Measurements from ENCODE around the gene EPHB2.
A peak's percentile ranks its signal among the peaks of the same experiment; 100 is the strongest.
"Not testable (repeated sequence)": the region's sequence is repeated elsewhere in the genome, so short reads cannot be mapped to it uniquely, and the experiment has no call there.

The EPHB2 gene

GRCh38 chr1:22920734-22921451 lies 210.3 kb downstream of the EPHB2 start:
- no peak for DNase-seq

DNA sequence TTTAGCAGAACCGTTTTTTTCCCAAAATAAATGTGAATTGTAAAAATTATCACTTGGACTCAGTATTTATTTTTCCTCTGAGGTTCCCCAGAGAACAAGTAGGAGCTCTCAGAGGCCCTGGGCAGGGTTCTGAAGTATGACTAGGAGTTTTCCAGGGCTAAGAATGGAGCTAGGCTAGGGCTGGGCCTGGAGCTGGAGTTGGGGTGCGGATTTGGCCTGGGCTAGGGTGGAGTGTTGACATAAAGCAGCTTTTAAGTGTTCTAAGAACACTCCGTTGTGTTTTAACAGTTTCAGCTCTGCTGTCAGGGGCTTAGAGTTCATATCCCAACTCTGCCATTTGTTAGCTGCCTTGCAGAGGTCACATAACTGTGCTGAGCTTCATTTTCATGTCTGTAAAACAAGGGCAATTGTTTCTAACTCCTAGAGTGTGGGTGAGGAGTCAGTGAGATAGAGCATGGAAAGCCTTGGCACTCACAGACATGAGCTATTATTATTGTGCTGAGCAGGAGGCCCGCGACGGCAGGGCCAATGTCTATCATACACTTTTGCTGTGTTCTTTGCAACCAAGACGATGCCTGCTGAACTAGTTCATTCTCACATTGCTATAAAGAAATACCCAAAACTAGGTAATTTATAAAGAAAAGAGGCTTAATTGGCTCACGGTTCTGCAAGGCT lies 210.9 kb downstream of the EPHB2 start:
- no peak for DNase-seq

DNA sequence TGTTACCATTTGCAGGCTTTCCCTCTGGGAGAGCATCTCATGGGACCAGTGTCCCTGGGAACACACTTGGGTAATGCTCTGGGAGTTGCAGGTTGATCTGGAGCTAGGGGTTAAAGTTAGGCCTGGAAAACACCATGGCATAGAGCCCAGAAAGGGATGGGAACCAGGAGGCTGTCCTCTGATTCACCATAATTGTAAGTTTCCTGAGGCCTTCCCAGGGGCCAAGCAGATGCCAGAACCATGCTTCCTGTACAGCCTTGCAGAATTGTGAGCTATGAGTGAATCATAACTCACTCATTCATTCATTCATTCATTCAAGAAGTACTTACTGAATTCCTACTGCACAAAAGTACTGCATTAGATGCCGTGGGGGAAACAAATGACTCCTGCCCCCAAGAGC lies 212.0 kb downstream of the EPHB2 start:
- no peak for DNase-seq

GRCh38 chr1:22925111-22925510 lies 214.5 kb downstream of the EPHB2 start:
- DNase-seq: no peak

- DNase-seq: peak; percentile 55
These were observed 219.7 kb downstream of the EPHB2 start for GRCh38 chr1:22930240-22930912.

DNA sequence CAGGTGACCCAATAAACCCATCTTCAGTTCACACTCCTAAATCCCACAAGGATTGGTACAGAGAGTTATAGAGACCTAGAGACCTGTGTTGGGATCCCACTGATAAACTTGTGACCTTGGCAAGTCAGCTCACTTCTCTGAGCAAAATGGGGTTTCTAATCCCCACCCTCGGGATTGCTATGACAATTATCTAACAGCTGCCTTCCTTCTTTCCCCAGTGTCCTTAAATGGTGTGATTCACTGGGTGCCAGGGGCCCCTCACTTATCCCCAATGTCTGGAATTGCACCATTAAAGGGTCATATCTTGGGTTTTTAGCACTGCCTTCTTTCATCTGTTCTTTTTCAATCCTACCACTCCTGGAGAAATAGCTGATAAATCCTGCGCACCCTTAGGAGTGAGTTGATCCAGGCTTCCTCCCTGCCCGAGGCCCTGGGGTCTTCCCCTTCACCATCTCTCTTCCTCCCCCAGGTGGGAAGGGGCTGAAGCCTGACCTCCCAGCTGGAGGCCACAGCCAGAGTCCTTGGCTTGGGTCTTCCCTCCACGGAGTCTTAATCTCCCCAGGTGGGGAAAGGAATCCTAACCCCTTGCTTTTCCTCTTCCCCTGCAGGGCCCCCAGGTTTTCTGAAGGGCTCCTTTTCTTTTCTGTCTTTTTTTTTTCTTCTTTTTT lies 222.3 kb downstream of the EPHB2 start:
- DNase-seq: no peak

DNA sequence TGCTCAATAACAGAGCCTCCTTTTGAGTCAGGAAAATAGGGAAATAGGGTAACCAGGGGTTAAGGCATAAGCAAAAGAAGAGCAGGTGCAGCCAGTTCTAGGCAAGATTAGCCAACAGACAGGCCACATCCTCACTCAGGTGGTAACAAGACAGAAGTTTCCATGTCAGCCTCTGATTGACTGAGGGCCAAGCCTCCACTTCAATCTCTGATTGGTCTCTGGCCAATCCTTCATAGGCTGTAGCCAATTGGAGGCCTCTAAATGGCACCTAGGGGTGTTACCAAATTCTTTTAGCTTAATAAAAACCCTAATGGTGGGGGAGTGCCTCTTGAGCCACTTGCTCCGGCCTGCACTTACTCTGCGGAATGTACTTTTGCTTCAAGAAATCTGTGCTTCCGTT lies 224.8 kb downstream of the EPHB2 start:
- no peak for DNase-seq

DNA sequence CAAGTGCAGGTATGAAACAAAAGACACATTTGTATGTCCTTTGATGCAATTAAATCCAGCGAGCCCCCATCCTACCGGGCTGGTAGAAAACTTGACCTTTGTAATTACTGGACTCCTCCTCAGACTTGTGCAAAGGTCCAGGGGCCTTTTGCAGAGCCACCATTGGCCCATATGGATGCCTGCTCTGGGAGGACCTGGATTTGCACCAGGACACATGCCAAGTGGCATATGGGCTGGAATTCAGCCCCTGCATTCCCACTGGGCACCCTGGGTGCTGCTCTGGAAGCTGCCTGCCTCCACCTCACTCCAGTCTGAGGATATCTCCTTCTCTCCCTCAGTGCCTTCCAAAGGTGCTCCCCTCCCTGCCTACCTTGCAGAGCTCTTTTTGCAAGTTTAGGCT lies 226.0 kb downstream of the EPHB2 start:
- DNase-seq: no peak

DNA sequence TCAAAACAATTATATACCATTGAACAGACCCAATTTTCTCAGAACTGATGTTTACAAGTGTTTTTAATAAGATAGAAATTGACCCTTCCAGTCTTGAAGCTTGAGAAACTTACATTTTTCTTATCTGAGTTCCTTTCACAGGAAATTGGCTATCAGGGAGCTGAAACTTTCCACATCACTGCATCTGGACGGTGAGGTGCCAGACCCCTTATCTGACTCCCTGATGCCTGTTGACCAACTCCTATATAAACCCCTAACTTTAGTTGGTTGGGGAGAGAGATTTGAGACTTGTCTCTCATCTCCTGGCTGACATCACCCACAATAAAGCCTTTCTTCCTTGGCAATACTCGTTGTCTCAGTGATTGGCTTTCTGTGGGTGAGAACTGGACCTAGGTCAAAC lies 230.6 kb downstream of the EPHB2 start:
- no peak for DNase-seq

- no peak for DNase-seq
These were observed 233.9 kb downstream of the EPHB2 start for GRCh38 chr1:22944346-22945055.

DNA sequence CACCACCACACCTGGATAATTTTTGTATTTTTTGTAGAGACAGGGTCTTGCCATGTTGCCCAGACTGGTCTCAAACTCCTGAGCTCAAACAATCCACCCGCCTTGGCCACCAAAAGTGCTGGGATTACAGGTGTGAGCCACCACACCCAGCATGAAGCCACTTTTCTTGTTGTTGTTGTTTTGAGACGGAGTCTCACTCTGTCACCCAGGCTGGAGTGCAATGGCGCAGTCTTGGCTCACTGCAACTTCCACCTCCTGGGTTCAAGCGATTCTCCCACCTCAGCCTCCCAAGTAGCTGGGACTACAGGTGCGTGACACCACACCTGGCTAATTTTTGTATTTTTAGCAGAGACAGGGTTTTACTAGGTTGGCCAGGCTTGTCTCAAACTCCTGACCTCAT lies 234.5 kb downstream of the EPHB2 start:
- not testable (repeated sequence) for DNase-seq

GRCh38 chr1:22949822-22950331 lies 239.2 kb downstream of the EPHB2 start:
- no peak for DNase-seq

- DNase-seq: no peak
These were observed 241.2 kb downstream of the EPHB2 start for GRCh38 chr1:22951796-22952195.

DNA sequence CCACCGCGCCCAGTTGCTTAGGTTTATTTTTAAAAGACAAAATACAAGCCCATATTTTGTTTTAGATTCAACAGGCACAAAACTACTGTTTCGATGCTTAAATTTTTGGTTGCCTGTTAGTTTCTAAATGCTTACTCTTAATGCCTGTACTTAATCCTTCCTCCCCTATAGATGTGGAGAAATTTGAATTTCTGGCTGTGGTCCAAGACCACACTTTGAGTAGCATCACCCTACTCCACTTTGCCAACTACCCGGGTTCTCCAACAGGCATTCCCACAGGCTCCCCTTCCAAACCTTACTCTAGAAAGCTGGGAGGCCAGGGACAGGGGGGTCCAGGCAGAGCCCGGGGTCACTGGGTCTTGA lies 242.0 kb downstream of the EPHB2 start:
- no peak for DNase-seq

DNA sequence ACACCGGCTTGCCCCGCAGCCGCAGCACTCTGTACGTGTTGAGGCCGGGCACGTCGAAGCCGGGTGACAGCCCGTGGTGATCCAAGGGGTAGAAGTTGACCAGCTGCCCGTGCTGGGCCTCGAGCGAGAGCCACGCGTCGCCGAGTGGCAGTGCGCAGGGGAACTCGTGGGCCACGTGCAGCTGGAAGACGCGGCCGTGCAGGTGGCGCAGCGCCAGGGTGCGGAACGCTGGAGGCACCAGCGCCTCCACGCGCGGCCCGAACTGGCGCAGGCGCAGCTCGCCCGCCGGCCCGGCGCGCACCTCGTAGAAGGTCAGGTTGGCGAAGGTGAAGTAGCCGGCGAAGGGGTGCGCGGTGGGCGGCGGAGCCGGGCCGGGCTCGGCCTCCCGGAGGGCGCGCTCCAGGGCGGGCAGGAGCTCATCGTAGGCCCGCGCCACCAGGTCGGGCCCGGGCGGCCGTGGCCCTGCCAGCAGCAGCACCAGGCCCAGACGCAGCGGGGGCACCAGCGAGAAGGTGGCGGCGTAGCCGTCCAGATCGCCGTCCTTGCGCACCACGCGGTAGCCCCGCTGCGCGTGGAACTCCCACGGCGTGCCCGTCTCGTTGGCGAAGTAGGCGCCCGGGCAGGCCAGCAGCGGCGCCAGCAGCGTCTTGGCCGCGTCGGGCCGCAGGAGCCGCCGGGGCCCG lies 242.6 kb downstream of the EPHB2 start:
- no peak for DNase-seq

- DNase-seq: no peak
These were observed 243.1 kb downstream of the EPHB2 start for GRCh38 chr1:22953740-22954141.

DNA sequence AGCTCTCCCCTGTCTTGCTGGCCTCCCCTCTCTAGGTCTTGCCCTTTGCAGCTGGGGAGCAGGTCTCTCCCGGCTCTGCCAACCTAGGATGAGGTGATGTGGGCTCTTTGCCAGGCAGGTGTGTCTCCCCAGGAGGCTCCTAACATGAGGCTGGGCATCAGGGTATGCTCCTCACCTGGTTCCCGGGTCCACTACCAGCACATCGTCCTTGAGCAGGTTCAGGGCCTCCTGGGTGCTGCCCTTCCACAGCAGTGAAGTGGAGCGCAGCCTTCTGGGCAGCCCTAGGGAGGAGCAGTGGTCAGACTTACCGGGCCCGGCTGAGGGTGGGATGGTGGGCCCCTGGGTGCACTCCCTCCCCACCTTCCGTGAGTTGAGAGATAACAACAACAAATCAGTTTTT lies 244.5 kb downstream of the EPHB2 start:
- no peak for DNase-seq

GRCh38 chr1:22957066-22957465 lies 246.4 kb downstream of the EPHB2 start:
- no peak for DNase-seq

- DNase-seq: no peak
These were observed 247.9 kb downstream of the EPHB2 start for GRCh38 chr1:22958556-22958955.

DNA sequence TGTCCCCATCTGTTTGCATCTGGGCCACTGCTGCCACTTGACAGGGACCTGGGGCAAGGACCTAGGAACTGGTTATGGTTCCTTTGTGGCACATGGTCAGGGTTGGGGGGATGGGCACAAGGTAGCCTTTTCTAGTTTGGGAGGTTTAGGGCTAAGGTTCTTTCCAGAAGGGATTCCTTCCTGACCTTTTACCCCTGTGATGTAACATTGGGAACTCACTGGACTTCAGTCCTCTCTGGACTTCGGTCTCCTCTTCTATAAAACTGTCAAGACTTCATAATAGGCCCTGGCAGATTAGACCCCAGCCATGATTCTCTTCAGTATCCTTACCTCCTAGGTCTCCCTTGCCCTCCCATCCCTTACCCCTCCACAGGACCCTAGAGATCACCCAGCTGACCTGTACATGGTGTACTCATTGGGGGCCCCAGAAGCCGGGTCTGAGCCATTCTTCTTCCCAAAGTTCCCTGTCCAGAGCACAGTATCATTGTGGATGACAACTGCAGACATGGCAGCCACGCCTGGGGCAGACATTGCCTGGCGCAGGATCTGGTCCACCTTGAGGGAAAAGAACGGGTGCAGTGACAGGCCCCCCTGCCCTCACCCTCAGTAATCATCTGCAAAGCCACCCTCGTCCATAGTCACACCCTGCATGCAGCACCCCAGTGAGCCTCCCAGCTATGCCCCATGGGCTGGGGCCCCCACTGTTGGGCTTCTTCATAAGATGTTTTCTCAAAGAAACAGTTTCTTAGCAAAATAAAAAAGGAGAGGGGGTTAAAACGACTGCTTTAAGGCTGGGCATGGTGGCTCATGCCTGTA lies 249.1 kb downstream of the EPHB2 start:
- DNase-seq: no peak

DNA sequence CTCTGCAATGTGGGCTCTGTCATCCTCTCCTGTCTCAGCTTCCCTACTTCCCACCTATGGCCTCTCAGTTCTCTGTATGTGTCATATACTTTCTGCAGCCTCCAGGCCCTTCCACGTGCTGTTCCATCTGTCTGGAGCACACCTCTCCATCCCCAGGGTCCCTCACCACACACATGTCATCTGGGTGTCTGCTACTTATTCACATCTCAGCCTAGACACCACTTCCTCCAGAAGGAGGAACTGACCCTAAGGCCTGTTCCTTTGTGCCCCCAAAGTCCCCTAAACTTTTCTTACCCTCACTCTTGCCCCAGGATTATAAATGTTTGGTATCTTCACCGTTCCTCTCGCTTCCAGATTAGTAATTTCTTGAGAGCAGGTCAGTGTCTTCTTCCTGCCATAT lies 251.9 kb downstream of the EPHB2 start:
- no peak for DNase-seq

Measured in femur (tissue), 1 donor.